ENCODE measurements around the gene WNT9A. TPM values are rescaled to one million over a fixed set of nuclear protein-coding genes. Genes with fewer than 3 reads are reported as not detected.

WNT9A gene
- total and polyA plus RNA-seq, 4 donors: 2.6 to 8.6 (median 4.9) TPM

DNA sequence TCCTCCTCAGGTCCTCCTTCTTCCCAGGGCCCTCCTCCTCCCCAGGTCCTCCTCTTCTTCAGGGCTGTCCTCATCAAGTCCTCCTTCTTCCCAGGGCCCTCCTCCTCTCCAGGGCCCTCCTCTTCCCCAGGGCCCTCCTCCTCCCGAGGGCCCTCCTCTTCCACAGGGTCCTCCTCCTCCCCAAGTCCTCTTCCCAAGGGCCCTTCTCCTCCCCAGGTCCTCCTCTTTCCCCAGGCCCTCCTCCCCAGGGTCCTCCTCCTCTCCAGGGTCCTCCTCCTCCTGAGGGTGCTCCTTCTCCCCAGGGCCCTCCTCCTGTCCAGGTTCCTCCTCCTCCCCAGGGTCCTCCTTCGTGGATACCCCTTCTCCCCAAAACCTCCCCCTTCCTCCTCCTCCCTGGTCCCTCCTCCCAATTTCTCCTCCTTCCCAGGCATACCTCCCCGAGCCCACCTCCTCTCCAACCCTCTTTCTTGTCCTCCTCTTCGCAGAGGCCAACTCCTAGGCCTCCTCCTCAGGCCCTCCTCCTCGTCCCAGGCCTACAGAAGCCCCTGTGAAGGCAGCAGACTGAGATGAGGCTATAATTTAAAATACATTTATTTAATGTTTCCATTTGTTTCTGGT lies 29.5 kb downstream of the WNT9A start:
- Histone ChIP-seq H3K36me3 (ENCODE audit: control insufficient read depth in 4 of 4, insufficient read depth in 4 of 4, low read length in 4 of 4) (peaks cover 0 to 6% (median 0%) of the 10 kb centered on the region in 4 donors), H3K9ac (ENCODE audit: insufficient read depth in 1 of 2, low read length in 2 of 2) (no peak overlapping the region), H3K27me3 (ENCODE audit: control insufficient read depth in 3 of 3, insufficient read depth in 3 of 3, low read length in 2 of 3) (no peaks in the 10 kb centered on the region), H3K9me3 (ENCODE audit: control insufficient read depth in 4 of 4, insufficient read depth in 3 of 4, low read length in 3 of 4) (peaks cover 0 to 2% (median 0%) of the 10 kb centered on the region in 4 donors), H3K27ac (ENCODE audit: low read depth in 1 of 2, low read length in 1 of 2) (no peak overlapping the region), H3K4me3 (no peak overlapping the region), H3K4me1 (ENCODE audit: control insufficient read depth in 5 of 5, insufficient read depth in 5 of 5, low read length in 5 of 5) (peaks cover 0 to 34% (median 4%) of the 10 kb centered on the region in 5 donors)
- DNase-seq (no peak), ATAC-seq (ENCODE audit: insufficient read depth, low FRiP score) (no peak)
- WGBS, 2 donors: 83 to 88% methylated on average over 5 of the region's 5 CpGs
- TF ChIP-seq, protein P1, sequence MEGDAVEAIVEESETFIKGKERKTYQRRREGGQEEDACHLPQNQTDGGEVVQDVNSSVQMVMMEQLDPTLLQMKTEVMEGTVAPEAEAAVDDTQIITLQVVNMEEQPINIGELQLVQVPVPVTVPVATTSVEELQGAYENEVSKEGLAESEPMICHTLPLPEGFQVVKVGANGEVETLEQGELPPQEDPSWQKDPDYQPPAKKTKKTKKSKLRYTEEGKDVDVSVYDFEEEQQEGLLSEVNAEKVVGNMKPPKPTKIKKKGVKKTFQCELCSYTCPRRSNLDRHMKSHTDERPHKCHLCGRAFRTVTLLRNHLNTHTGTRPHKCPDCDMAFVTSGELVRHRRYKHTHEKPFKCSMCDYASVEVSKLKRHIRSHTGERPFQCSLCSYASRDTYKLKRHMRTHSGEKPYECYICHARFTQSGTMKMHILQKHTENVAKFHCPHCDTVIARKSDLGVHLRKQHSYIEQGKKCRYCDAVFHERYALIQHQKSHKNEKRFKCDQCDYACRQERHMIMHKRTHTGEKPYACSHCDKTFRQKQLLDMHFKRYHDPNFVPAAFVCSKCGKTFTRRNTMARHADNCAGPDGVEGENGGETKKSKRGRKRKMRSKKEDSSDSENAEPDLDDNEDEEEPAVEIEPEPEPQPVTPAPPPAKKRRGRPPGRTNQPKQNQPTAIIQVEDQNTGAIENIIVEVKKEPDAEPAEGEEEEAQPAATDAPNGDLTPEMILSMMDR (IDR thresholded peaks at IDR 0.05; ENCODE audit: control extremely low read depth, extremely low read depth): no peak

DNA sequence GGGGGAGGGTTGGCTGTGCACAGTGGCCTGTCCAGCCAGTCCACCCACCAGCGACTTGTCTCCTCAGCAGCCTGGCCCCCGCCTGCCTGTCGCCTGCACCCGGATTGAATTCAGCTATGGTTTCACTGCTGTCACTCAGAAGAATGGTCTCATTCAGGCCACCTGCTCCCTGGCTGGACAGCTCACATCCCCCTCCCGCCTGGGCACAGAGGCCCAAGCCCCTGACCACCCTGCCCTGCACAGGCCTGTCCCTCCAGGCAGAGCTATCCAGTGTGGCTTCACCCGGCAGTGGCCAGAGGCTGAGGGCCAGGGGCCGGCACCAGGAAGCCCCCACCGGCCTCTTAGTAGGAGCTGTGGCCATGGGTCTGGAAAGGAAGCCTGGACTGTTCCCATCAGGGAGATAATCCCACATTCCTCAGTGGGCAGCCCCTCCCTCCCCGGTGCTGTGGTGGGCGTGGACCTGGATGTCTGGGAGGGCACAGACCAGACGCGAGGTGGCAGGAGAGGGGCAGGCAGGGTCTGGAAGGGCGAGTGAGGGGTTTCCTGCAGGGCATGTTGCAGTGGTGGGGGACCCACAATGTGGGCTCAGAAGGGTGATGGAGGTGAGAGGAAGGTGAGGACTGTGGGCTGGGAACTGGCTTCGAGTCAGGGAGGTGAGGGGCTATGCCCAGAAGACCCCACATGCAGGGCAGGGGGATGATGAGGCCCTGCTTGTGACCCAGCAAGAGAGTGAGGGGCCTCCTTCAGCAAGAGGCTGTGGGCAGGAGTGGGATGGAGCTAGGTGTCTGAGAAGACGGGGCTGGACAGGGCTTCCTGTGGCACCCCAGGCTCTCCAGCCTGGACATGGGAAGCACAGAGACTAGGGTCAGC lies 30.4 kb downstream of the WNT9A start:
- Histone ChIP-seq H3K9me3 (ENCODE audit: control insufficient read depth in 4 of 4, insufficient read depth in 3 of 4, low read length in 3 of 4) (peaks cover 0 to 2% (median 0%) of the 10 kb centered on the region in 4 donors), H3K27me3 (ENCODE audit: control insufficient read depth in 3 of 3, insufficient read depth in 3 of 3, low read length in 2 of 3) (no peaks in the 10 kb centered on the region), H3K9ac (ENCODE audit: insufficient read depth in 1 of 2, low read length in 2 of 2) (no peak overlapping the region), H3K4me3 (no peak overlapping the region), H3K4me1 (ENCODE audit: control insufficient read depth in 5 of 5, insufficient read depth in 5 of 5, low read length in 5 of 5) (peaks cover 0 to 31% (median 7%) of the 10 kb centered on the region in 5 donors), H3K27ac (ENCODE audit: low read depth in 1 of 2, low read length in 1 of 2) (no peak overlapping the region), H3K36me3 (ENCODE audit: control insufficient read depth in 4 of 4, insufficient read depth in 4 of 4, low read length in 4 of 4) (peaks cover 0 to 6% (median 0%) of the 10 kb centered on the region in 4 donors)
- TF ChIP-seq, protein P1 (IDR thresholded peaks at IDR 0.05; ENCODE audit: control extremely low read depth, extremely low read depth): no peak
- ATAC-seq (ENCODE audit: insufficient read depth, low FRiP score) (no peak), DNase-seq (no peak)
- 67 to 76% methylated on average over 15 of the region's 15 CpGs for WGBS, 2 donors

DNA sequence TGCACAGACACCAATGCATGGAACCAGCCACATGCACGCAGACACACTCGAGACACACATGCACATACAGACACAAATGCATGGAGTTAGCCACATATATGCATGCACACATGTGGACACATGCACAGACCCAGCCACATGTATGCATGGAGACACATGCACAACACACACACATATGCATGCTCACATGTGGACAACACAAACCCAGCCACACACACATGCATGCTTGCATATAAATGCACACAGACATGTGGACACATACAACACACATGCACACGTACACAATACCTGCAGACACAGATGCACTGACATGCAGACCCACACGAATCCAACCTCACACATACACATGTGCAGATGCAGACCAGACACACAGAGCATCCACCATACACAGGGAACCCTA lies 31.1 kb downstream of the WNT9A start:
- ATAC-seq (ENCODE audit: insufficient read depth, low FRiP score): no peak
- no peak for DNase-seq
- H3K36me3 ChIP-seq (ENCODE audit: control insufficient read depth in 4 of 4, insufficient read depth in 4 of 4, low read length in 4 of 4): peaks cover 0 to 3% (median 0%) of the 10 kb centered on the region in 4 donors
- TF ChIP-seq, protein P1 (IDR thresholded peaks at IDR 0.05; ENCODE audit: control extremely low read depth, extremely low read depth): no peak
- H3K27ac ChIP-seq (ENCODE audit: low read depth in 1 of 2, low read length in 1 of 2): no peak overlapping the region
- H3K4me3 ChIP-seq: no peak overlapping the region
- no peak overlapping the region for H3K9ac ChIP-seq (ENCODE audit: insufficient read depth in 1 of 2, low read length in 2 of 2)
- WGBS, 2 donors: 90 to 94% methylated on average over 4 of the region's 4 CpGs
- H3K9me3 ChIP-seq (ENCODE audit: control insufficient read depth in 4 of 4, insufficient read depth in 3 of 4, low read length in 3 of 4): peaks cover 0 to 2% (median 0%) of the 10 kb centered on the region in 4 donors
- no peaks in the 10 kb centered on the region for H3K27me3 ChIP-seq (ENCODE audit: control insufficient read depth in 3 of 3, insufficient read depth in 3 of 3, low read length in 2 of 3)
- H3K4me1 ChIP-seq (ENCODE audit: control insufficient read depth in 5 of 5, insufficient read depth in 5 of 5, low read length in 5 of 5): peaks cover 0 to 28% (median 7%) of the 10 kb centered on the region in 5 donors

All from lung (tissue), 12 donors.